Suppressor macrophage treated with lipopolysaccharide for 4 hours (primary cell): ENCODE data around the gene DNAH11.
"Not testable (repeated sequence)": the region's sequence is repeated elsewhere in the genome, so short reads cannot be mapped to it uniquely, and the experiment has no call there.

Experiments used
- DNase-seq: peaks from one replicate; pipeline ENCODE4 v3.0.0-alpha.2; 2020

The DNAH11 gene

DNA sequence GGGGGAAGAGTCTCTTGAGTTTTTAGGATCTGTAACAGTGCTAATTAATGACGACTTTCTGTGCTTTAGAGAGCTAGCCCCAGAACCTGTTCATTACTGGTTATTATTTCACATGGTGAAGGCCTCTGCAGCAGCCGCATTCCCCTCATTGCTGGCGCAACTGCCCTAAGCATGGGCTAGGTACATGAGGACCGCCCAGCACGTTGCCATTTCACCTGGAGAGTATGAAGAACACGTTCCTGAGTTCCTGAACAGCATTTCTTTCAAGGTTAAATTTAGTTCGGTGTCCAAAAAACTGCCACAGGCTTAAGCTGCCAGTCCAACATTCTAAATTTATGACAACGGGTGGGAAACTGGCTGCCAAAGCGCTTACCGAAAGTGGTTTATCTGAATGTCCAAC, 177.0 kb downstream of the DNAH11 start:
- DNase-seq: no peak

DNA sequence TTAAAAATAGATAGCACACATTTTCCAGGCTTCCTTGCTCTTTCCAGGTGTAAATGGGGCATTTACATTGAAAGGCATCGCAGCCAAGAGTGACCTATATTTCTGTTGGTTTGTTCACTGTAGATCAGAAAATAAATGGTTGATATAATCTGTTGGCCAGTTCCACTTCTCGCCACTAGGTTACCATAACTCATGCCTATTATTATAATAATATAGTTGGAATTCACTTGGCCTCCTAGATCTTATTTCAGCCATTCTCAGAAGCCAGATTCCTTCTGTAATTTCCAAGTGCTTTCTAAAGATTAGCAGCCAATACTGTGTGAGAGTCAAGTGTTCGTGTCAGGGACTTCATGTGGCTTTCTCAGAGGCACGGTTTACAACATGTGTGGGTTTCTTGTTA, 179.5 kb downstream of the DNAH11 start:
- DNase-seq: no peak

DNA sequence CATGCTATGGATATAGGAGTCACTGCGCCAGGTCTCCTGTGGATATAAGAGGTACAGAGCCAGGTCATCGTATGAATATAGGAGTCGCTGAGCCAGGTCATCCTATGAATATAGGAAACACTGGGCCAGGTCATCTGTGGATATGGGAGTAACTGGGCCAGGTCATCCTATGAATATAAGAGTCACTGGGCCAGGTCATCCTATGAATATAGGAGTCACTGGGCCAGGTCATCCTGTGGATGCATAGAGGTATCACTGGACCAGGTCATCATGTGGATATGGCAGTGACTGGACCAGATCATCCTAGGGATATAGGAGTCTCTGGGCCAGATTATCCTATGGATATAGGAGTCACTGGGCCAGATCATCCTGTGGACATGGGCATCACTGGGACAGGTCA, 181.7 kb downstream of the DNAH11 start:
- no peak for DNase-seq

DNA sequence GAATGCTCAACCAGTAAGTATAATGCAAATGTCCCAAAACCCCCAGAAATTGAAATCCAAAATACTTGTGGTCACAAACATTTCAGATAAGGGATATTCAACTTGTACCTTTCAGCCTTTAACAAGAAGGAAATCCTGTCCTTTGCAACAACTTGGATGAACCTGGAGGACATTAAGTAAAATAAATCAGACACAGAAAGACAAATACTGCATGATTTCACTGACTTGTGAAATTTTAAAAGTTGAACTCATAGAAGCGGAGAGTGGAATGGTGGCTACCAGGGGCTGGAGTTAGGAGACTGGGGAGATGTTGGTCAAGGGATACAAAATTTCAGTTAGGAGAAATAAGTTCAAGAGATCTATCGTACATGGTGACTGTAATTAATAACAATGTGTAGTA, 187.6 kb downstream of the DNAH11 start:
- DNase-seq: no peak

DNA sequence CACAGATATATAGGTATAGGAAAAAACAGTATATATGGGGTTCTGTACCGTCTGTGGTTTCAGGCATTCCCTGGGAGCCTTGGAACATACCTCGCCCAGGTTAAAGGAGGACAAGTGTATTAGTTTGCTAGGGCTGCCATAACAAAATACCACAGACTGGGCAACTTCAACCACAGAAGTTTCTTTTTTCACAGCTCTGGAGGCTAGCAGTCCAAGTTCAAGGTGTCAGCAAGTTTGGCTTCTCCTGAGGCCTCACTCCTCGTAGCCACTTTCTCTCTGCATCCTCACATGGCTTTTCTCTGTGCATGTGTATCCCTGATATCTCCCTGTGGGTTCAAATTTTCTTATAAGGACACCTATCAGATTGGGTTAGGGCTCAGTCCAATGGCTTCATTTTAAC, 189.1 kb downstream of the DNAH11 start:
- DNase-seq: no peak

DNA sequence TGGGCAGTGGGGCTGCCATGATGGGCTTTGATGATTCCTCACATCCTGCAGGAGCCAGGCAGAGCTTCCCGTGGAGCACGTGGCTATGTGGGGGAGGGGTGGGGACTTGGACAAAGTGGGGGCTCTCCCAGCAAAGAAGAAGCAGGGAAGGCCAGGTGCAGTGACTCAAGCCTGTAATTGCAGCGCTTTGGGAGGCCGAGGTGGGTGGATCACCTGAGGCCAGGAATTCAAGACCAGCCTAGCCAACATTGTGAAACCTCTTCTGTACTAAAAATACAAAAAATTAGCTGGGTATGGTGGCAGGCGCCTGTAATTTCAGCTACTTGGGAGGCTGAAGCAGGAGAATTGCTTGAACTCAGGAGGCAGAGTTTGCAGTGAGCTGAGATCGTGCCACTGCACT, 190.1 kb downstream of the DNAH11 start:
- DNase-seq: not testable (repeated sequence)

DNA sequence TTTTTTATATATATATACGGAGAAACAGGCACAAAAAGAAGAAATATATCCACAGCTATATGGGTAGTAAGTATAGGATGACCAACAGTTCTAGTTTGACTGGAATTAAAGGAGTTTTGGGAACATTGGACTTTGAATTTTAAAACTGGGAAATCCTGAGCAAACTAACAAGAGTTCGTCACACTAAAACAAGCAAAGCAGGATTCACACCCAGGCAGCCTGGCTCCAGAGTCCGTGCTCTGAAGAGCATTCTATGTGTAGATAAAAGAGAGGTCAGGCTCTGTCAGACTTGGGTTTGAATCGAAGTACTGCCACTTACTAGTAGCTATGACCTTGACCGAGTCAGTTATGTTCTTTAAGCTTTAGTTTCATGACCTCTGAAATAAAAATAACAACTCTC, 191.0 kb downstream of the DNAH11 start:
- DNase-seq: no peak

DNA sequence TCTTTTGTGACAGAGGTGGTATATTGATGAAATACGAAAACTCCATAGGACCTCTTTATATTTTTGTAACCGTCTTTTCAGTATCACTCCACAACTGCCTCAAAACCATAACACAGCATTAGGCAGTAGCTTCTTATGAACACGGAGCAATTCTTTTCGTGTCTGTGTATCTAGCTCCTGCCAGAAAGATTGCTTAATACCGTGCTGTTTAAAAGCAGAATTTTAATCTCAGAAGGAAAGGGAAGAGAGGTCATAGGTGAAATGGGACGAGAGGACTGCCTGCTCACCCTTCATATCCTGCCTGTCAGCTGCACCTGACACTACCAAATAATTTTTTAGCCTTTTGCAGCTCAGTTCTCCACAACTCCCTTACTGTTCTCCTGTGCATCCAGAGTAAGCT, 200.7 kb downstream of the DNAH11 start:
- DNase-seq: no peak

DNA sequence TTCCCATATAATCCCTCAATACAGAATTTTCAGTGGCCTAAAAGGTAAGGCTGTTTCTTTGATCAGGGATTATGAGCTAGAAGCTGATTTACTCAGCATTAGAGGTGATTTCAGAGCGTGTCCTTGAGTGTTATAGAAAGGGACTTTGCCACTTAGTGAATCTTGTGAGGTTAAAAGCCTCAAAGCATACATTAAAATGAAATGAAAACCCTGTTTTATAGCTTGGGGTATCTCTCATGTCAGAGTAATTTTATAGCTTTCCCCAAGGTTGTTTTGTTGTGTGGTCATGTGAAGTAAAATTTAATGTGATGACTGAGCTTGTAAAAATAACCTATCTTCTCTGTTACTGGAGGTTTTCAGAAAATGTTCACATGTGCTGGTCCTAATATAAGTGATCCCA, 204.1 kb downstream of the DNAH11 start:
- DNase-seq: no peak

DNA sequence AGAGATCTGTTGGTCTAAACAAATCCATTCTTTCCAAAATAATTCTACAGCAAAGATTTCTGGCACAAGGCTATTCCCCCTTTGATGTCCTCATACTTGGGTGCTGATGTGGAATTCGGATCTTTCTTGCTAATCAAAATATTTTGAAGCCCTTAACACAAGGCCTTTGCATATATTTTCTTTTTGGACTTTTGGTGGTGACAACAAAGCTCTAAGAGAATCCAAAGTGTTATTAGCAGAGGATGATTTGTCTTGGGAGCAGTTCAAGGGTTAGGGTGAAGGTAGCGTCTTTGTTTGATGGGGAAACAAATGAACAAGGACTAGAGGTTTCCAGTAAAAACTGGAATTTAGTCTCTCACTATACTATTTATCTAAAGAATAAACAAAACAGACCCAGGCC, 205.0 kb downstream of the DNAH11 start:
- DNase-seq: no peak

DNA sequence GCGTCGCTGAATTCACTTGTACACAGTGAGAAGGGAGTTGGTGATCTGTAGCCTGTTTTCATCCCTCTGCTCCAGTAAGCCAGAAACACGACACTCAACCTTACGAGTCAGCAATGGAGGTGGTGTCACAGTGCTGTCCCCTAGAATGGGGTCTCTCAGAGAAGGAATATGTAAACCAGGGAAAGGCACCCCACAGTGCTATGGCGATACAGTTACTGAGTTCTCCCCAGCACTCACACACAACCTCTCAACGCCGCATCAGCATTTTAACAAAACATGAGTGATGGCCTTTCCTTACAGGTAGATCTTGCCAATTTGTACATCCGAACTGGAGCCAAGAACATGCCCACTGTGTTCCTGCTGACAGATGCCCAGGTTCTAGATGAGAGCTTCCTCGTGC, 206.5 kb downstream of the DNAH11 start:
- DNase-seq: no peak

DNA sequence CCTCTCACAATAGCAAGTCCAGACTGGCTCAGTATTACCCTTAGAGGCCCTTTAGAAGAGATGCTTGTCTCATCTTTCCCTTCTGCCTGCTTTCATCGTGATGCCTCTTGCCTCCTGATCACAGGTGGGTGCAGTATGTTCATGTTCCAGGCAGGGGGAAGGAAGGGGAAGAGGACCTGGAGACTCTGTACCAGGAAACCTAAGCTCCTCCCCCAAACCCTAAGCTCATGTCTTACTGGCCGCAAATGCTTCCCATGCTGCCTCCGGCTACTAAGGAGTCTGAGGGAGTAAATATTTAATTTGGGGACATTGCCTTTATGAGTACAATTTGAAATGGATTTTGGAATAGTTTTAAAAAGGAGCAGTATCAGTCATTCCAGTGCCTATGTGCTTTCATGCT, 210.2 kb downstream of the DNAH11 start:
- DNase-seq: no peak

DNA sequence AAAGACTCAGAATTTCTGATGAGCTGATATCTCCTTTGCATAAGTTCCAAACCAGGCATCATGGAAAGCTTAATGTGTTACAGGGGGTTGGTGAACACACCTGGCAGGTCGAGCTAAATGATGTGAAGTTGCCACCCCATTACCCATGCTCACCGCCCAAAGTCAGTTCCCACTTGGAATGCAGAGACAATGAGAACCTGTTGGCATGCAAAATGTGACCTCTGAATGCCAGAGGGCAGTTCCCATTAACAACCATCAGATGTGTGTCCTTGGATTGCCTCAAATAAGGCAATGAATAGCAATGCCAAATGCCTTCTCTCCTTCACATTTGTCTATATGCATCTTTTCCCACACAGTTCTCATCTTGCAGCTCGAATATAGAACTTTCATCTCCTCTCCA, 212.1 kb downstream of the DNAH11 start:
- DNase-seq: no peak

DNA sequence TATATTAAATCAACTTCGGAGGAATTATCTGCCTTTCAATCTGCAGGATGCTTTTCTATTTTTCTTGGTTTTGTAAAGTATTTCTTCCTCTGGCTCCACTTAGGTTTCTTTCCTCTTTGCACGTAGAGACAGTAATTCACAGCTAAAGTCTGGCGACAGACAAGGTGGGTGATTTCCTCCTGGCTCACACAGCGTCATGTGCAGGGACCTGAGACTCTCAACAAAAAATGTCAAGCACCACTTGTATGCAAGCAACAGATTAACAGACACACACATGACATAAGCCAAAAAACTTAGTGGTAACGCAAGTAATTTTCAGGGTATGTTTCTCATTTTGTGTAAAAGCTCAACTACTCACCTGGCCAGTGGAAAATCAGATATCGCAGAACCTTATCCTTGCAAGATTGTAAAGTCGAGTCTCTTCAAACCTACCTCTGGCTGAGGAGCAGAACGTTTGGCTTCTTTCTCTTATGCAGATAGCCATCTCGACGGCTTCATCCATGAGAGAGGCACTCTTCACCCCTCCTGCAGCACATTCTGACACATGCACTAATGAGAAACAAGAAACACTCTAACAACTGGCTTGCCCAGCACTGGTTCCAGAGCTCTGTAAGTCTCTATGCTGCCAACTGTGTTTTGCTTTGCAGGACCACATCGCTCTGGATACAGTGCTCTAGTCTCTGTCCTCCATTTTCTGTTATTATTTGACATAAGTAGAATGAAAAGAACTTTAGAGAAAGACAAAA, 214.9 kb downstream of the DNAH11 start:
- DNase-seq: no peak

DNA sequence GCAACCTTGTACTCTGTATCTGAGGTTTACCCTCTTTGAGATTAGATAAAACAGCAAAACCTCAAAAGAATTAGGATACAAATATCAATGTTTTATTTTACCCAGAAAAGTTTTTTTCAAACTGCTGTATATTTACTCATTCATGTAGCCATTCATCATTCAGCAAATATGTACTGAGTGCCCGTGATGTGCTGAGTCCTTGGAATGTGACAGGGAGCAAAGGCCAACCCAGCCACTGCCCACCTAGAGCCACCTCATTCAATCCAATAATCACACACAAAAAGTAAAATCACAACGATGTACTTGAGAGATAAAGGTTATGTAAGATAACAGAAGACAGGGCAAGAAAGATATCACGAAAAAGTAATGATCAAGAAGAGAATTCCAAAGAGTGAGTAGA, 215.4 kb downstream of the DNAH11 start:
- no peak for DNase-seq

DNA sequence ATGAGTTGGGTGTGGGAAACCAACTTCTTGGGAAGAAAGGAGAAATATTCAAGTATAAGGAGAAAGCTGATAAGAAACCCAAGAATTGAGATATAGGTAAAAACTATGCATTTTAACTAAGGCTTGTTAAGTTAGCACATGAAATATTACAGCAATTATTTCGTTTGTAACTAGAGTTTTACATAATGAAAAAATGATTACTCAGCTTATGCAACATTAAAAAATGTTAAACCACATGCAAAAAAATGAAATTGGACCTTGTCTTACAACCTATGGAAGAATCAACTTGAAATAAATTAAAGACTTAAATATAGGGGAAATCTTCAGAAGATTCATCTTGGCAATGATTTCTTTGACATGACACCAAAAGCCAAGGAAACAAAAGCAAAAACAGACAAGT, 219.6 kb downstream of the DNAH11 start:
- no peak for DNase-seq

DNA sequence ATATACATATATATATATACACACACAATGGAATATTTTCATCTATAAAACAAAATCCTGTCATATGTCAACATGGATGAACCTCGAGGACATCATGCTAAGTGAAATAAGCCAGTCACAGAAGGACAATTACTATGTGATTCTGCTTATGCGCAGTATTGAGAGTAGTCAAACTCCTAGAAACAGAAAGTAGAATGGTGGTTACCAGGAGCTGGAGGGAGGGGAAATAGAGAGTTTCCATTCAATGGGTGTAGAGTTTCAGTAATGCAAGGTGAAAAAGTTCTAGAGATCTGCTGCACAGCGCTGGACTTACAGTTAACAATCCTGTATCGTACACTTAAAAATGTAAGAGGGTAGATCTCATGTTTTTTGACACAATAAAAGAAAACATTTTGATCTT, 221.0 kb downstream of the DNAH11 start:
- DNase-seq: no peak

DNA sequence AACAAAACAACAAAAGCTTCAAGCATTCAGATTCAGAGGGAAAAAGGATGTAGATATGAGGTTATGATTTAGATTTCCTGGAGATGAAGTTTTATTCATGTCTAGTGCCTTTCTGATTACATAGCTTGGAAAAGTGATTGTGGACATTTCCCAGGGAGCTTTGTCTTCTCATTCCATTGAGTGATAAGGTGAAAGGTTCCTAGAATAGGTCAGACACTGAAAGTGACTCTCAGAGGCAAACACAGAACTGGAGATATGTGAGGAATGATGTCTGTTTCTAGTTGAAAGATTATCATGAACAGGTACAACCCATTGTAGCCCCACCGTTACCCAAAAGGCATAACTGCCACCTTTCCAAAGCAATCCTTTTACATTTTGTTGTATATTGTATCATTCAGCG, 223.4 kb downstream of the DNAH11 start:
- DNase-seq: no peak

DNA sequence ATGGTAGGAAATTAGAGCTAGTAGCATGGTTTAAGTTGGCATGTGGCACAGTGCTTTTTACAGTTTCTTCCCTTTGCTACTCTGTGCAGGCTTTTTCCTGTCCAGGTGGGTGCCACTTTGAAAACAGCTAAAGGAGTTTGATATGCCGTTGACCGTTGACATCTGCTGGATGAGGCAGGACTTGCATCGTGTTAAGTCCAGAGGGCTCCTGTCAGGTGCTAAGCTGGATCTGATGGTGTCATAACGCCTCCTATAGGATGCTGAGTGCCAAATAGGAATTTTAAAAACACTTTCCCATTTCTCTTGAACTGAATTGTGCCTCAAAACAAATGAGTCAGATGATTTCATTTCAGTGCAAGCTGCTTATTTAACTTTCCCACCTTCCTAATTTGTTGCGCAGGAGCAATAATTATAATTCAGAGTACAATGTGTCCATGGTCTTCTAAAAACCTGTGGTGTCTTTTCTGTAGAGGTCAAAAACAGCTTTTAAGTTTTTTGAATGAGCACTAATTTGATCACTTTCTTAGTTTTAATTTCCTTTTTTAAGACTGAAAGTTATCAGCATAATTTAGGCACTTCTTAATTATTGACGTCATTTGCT, 224.6 kb downstream of the DNAH11 start:
- peak; percentile 23 for DNase-seq

DNA sequence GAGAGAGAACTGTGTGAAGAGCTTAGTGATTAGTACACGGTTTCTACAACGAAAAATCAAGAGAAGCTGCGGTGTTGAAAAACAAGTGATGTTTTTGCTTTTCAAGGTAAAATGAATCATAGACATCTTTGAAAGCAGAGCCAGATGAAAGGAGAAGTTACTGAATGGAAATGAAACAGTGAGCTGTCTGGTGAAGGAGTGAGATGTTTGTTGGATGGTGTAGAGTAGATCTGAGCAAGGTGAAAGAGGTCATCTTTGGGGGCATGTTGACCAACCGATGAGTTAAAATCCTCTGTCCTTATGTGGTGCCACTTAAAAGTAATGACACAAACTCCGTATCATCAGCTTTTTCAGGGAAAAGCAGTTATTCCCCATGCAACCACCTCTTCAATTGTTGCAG, 225.4 kb downstream of the DNAH11 start:
- DNase-seq: no peak

DNA sequence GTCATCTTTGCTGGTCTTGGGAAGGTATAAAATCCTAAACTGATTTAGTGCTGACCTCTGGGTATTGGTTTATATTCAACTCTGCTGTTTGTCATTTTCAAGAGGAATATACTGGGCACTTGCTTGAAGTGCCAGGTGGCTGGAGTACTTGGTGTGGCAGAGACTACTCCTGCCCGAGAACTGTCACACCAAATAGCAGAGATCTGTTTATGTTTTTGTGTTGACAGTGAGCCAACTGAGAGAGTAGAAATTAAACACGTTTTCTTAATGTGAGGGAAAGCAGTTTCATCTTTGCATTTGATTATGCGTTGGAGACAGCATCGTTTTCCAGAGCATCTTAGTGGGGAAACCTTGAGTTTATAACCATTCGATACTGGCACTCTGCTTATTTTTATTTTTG, 228.4 kb downstream of the DNAH11 start:
- DNase-seq: no peak

DNA sequence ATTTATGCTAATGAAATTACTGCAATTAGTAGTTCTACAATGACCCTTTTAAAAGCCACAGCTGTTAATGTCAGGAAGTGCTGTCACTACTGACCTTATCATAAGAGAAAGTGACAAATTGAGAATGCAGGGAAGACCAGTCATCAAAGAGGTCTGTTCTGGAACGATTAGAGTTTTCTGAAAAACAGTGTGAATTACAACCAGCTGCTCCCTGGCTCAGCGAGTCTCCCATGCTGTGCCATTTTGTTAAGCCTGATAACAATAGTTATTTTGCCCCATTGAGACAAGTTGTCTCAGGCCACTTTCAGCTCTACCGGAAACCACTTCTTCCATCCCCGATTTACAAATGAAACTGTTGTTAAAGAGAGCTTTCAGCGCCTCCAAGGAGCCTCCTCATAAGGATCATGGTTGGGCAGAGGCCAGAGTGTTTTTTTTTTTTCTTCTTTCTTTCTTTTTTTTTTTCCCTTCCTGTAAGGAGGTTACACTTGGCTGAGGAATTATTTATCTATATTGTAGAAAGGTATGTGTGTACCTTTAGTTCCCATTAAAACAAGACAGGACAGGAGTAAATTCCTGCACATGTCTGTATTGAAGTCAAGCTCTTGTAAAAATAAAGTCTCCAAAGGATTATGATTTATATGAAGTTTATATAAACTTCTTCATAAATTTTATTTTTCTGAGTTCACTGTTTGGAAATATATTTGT, 229.2 kb downstream of the DNAH11 start:
- DNase-seq: no peak

DNA sequence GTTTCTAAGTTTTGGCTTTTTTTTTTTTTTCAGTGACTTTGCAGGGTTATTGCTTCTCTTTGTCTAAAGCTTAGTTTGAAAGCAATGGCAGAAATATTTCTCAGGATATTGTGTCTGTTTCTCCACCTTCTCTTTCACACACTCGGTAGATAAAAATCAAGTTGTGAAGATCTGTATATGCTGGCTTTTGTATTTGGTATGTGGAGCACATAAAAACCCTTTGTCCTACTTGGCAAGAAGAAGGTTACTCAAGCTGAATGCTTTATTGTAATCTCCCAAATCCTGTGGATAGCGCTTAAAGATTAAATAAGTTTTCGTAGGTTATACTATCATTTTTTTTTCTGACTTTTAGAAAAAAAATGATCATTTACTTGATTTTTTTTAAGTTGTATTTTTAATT, 230.5 kb downstream of the DNAH11 start:
- no peak for DNase-seq

DNA sequence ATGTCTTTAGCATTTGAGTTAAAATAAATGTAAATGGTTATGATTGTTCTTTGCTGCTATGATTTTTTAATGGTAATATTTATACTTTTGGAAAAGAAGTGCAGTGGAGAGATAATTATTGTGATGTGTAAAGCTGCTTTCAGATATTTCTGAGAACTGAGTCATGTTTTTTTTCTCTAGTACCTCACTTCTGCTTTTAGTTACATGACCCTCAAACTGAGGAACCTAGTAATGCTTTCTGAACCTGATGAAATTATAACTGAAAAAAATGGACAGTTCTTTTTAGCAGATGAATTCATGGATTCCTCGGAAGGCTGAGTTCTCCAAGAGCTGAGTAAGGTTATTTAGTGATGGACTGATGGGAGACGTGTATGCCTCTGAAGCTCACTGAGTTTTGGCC, 235.1 kb downstream of the DNAH11 start:
- DNase-seq: peak; percentile 9

DNA sequence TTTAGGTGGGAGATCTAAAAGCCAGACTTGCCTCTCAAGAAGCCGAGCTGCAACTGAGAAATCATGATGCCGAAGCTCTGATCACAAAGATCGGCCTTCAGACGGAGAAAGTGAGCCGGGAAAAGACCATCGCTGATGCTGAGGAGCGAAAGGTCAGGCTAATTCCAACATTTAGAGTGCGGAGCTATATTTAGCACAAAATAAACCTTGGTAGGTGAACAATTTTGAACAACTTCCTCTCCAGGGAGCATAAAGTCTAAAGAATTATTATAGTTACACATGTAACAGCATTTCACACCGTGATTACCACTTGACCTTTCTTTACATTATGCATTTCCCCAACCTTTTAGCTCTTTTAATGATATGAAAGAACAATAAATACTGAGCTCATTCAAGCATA, 236.1 kb downstream of the DNAH11 start:
- no peak for DNase-seq
